Stimulated activated CD8-positive, alpha-beta memory T cell treated with anti-CD3 and anti-CD28 coated beads, Interleukin-7, amount 100 ng/mL, for 4 hours (primary cell): ENCODE measurements around the gene LSS.

Experiments
- DNase-seq, 2 donors: peaks; one replicate each; pipeline ENCODE4 v3.0.0-alpha.2; 2020; ENCODE audit warnings: low read depth in 2 of 2

Gene LSS

DNA sequence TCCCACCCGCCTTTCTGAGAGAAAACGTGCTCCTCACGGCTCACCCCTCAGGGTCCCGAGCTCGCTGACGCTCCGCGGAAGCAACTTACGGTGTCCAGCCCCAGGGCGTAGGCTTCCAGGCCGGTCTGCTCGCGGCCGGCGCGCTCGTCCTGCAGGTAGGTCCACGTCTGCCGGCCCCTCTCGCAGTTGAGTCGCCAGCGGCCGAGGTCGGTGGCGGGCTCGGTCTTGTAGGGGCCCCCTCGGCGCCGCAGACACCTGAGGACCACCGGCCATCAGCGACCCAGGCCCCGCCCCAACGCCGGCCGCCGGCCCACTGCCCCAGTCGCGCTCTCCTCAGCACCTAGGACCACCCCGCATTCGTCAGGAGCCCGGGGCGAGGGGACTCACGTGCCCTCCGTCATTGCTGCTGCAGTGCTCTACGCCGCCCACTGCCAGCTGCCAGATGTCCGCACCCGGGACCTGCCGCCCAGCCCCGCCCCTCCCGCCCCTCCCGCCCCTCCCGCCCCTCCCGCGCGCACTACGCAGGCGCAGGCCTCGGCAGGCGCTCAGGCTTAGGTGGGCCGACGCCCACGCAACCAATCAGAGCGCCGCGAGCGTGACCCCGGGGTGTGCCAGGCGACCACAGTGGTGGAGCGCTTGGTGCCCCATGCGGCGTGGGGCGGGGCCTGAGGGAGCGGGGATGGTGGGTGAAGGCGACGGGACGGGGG, at the start of gene LSS:
Gene LSS (minus strand): TSS at position 430 of the 707 bp plus-strand sequence. CDS start 29 bp downstream, at position 401.
- peak; percentile 96 to 99 for DNase-seq

DNA sequence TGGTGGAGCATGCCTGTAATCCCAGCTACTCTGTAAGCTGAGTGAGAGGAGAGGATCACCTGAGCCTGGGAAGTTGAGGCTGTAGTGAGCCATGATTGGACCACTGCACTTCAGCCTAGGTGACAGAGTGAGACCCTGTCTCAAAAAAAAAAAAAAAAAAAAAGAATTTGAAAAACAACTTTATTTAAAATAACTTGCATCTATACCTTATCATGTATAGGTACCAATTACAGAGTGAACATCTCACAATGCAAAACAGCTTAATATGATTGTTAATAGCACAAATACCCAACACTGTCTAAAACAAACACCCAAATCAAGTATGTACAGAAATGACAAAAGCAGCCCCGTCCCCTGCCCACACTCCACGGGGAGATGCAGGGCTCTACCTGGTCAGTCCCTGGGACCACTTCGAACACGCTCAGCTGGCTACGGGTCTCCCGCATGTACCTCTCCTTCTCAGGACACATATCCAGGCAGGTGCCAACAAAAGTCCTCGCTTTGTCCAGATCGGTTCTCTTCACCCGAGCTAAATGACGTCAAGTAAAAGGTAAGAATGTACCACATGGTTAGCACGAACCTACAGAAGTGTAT, 46.3 kb upstream of the LSS start:
- no peak for DNase-seq

DNA sequence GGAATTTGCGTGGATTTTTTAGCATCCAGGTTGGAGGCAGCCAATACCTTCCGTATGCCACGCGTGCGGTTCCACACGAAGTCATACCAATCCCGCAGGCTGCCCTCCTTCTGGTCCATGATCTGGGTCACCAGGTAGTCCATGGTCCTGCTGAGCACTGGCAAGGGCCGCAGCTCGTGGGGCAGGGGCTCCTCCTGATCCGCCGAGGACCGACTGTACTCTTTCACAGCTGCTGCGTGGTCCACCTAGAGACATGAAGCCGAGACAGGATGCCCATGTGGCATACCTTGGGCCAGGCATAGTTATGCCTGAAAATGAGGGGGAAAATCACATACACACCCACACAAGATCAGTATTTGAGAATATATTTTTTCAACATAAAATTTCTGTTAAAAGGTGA, 44.8 kb upstream of the LSS start:
- no peak for DNase-seq

DNA sequence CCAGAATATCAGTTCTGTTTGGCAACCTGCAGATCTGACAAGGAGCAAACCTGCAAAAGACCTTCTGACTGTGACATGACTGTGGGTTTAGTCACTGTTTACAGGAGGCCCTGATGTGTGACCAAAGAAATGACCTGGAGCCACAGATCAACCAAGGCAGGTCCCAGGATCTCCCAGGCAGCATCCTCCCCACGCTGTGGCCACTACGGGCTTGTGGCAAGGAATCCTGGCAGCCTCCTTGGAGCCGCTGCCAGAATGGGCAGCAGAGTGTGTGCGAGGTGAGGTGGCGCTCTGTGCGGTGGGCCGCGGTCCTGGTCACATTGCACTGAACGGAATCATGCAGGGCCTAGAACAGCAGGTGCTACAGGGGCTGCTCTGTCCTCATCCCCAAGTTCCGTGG, 40.9 kb upstream of the LSS start:
- DNase-seq: no peak

DNA sequence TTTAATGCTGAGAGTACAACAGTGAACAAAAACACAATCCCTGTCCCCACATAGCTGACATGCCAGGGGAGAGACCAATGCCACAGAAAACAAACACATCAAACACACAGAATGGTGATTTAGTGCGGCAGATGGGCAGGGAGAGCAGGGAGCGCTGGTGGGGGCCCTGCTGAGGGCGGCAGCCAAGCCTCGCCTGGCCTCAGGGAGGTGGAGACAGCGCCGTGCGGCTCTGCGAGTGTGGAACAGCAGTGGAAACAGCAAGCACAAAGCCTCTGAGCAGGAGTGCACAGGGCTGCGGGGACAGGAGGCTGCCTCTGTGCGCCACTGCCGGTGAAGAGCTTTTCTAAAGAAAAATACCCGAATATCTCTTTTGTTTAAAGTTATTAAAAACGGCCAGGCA, 39.8 kb upstream of the LSS start:
- DNase-seq: no peak

DNA sequence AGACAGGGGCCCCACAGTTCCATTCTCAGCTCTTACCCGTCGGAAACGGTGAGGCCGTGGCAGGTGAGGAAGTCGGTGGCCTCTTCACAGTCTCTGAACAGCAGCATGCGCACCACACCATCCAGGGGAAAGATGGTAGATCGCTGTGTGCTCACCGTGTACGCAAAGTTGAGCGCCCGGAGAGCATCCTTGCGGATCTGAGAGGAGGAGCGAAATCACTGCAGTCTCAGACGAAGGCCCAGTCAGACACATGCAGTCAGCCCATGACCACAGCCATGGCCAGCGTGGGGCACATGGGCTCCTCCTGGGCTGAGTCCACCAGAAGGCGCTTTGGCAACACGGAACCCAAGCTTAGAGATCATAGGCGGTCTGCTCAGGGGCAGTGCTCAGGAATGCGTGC, 38.4 kb upstream of the LSS start:
- DNase-seq: no peak

- no peak for DNase-seq
Observed at GRCh38 chr21:46265736-46266525, 37.4 kb upstream of the LSS start.

DNA sequence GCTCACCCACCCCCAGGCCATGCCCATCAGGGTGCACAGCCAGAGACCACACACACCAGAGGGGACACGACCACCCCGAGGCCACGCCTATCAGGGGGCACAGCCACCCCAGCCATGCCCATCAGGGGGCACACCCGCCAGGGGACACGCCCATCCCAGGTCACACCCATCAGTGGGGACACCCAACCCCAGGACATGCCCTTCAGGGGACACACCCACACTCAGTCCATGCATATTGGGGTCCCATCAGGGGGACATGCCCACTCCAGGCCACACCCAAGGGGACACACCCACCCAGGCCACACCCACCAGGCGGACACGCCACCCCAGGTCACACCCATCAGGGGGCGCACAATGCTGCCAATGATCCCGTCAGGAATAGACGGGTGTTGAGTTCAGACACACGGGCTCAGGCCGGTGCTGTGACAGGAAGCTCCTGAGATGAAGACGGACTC, 36.1 kb upstream of the LSS start:
- no peak for DNase-seq

- no peak for DNase-seq
Observed at GRCh38 chr21:46264046-46264689, 35.6 kb upstream of the LSS start.

DNA sequence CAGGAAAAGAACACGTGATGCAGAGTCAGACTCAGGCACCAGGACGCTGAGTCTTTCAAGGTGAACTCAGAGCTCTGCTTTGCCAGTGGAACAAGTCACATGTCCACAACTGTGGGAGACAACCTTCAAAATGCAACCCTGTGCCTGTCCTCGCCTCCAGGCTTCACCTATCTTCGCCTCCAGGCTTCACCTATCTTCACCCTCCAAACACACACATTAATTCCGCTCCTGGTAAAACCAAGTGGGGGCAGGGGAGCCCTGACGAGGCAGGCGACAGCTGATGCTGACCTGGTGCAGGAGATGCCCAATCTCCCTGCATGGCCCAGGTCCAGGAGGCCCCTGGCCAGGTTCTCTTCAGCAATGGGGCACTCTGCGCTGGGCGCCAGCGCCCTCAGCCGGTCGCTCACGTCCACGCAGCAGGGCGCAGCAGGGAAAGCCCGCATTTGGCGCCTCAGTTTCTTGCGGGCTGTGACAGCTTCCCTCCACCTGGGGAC, 28.0 kb upstream of the LSS start:
- no peak for DNase-seq

GRCh38 chr21:46255758-46256337, 27.3 kb upstream of the LSS start:
- no peak for DNase-seq

DNA sequence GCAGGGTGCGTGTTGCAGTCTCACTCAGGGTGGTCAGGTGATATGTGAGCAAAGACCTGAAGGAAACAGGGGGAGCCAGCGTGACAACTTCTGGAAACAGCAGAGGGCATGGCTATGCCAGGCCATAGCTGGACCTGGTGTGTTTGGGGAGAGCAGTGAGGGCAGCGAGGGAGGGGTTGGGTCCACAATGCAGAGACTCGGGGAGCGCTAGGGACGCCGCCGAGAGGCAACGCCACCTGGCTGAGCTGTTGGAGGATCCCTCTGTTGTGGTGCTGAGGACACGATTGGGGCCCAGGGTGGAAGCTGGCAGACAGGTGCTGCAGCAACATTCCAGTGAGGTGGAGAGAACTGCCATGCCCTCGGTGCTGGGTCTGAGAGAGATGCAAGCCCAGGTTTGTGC, 26.6 kb upstream of the LSS start:
- DNase-seq: no peak

- DNase-seq: no peak
Observed at GRCh38 chr21:46254208-46254975, 25.8 kb upstream of the LSS start.

DNA sequence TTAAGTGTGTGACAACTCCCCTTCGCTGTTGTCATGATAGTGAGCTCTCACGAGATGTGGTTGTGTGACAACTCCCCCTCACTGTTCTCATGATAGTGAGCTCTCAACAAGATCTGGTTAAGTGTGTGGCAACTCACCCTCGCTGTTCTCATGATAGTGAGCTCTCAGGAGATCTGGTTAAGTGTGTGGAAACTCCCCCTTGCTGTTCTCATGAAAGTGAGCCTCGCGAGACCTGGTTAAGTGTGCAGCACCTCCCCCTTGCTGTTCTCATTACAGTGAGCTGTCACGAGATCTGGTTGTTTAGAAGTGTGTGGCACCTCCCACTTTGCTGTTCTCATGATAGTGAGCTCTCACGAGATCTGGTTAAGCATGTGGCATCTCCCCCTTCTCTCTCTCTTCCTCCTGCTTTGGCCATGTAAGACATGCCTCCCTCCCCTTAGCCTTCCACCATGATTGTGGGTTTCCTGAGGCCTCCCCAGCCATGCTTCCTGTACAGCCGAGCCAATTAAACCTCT, 25.1 kb upstream of the LSS start:
- peak; percentile 3 to 20 for DNase-seq

DNA sequence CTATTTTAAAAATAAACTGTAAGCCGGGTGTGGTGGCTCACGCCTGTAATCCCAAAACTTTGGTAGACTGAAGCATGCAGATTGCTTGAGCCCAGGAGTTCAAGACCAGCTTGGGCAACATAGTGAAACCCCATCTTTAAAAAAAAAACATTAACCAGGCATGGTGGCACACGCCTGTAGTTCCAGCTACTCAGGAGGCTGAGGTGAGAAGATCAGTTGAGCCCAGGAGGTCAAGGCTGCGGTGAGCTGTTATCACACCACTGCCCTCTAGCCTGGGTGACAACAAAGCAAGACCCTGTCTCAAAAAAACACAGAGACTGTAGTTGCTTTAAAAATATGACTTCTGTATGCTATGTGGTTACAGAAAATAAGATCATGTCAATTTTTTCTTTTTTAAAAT, 24.3 kb upstream of the LSS start:
- DNase-seq: no peak

- no peak for DNase-seq
Observed at GRCh38 chr21:46250146-46250725, 21.7 kb upstream of the LSS start.

DNA sequence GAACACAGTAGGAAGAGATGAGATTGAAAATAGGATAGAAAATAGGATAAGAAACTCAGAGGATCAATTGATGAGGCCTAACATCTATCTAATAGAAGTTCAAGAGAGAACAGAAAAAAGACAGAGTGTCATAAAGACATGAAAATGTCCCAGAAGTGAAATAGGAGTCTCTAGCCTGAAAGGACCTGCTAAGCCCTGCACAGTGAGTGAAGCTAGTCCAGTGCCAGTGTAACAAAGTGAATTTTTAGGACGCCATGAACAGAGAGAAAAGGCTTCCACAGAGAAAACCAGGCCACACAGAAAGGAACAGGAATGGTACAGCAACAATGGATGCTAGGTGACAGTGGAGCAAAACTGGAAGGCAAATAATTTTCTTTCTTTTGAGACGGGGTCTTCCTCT, 20.3 kb upstream of the LSS start:
- DNase-seq: no peak

DNA sequence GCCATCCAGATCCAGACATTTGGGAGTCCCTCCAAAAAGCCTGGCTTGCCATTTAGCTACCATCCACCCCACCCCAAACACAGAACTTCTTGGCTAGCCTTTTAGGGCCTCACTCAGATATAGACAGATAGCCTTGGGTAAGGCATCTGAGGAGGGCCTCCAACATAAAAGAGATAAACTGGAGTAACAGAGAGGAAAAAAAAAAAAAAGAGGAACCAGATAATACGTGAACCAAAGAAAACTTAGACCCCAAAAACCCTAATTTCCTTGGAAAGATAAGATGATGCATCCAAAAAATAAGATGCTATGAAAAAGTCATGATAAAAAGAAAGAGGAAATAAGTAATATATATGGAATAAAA, 19.8 kb upstream of the LSS start:
- no peak for DNase-seq

- DNase-seq: no peak
Observed at GRCh38 chr21:46247699-46248421, 19.3 kb upstream of the LSS start.

GRCh38 chr21:46246345-46246744, 17.8 kb upstream of the LSS start:
- no peak for DNase-seq
